UCSD-AML1 (cell line): ENCODE results near the gene SMAP1.

Experiments used
- DNase-seq: peaks from one replicate; lab custom pipeline; 2025; ENCODE audit not compliant: unreplicated experiment; lab: John Stamatoyannopoulos, UW

The SMAP1 gene

DNA sequence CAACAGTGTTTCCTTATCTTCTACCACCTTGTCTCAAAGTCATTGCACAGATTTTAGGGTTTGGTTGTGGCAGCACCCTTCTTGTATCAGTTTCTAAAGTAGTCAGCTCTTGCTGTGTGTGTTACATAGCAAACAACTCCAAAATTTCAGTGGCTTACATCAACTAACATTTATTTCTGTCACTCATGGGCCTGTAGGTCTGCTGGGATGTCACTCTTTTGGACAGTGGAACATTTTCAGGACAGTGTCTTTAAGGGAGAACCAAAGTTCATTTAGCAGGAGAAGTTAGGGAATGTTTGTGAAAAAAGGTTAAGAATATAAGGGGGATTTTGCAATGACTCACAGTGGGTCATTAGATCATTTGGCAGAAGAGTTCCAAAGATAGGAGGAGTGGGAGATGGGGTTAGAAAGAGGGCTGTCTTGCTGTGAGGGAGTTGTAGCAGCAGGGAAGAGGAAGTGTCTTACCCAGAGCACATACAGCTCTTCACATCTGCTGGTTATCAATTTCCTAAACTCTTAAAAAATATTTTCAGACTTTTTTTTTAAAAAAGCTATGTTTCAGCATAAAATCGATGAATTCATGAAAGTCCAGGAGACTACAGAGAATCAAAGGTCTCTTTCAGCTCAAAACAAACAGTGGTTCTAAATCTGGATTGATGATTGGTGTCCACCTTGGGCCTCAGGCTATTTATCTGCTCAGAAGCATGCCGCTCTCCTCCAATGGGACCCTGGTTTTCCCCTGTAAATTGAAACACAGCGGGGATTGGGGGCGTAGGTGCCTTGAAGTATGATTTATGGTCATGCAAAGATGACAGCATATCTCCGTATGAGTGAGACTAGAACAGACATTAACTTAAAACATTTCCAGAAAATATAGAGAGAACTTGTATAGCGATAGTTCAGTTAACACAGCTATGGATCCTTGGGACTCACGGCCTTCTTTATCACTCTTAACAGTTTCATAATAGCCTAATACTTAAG is 171.9 kb downstream of the SMAP1 start:
- DNase-seq = no peak

GRCh38 chr6:70841112-70841511 is 173.4 kb downstream of the SMAP1 start:
- no peak for DNase-seq

- DNase-seq = no peak
These were observed 174.9 kb downstream of the SMAP1 start for GRCh38 chr6:70842541-70842940.

DNA sequence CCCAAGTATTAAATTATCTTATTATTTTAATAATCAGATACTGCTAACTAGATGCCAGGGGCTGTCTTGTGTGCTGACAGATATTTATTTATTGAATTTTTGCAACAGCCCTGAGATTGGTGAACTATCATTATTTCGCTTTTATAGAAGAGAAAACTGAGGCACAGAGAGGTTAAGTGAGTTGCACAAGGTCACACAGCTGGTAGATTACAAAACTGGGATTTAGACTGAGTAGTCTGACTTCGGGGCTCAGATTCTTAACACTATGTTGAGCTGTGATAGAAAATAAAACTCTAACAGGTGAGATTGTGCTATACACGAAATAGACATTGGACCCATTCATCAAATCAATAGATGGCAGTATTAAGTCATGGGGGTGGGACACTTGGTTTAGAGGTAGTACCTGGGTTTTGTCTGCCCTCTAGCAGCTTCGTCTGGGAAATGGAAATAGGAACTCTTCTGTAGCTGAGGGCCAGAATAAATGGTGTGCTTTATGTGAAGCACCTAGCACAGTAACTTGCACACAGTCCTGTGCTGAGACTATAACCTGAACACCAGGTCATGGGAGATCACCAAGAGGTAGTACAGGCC is 175.7 kb downstream of the SMAP1 start:
- no peak for DNase-seq

- no peak for DNase-seq
These were observed 176.6 kb downstream of the SMAP1 start for GRCh38 chr6:70844301-70844700.

- no peak for DNase-seq
These were observed 178.6 kb downstream of the SMAP1 start for GRCh38 chr6:70846207-70846835.

DNA sequence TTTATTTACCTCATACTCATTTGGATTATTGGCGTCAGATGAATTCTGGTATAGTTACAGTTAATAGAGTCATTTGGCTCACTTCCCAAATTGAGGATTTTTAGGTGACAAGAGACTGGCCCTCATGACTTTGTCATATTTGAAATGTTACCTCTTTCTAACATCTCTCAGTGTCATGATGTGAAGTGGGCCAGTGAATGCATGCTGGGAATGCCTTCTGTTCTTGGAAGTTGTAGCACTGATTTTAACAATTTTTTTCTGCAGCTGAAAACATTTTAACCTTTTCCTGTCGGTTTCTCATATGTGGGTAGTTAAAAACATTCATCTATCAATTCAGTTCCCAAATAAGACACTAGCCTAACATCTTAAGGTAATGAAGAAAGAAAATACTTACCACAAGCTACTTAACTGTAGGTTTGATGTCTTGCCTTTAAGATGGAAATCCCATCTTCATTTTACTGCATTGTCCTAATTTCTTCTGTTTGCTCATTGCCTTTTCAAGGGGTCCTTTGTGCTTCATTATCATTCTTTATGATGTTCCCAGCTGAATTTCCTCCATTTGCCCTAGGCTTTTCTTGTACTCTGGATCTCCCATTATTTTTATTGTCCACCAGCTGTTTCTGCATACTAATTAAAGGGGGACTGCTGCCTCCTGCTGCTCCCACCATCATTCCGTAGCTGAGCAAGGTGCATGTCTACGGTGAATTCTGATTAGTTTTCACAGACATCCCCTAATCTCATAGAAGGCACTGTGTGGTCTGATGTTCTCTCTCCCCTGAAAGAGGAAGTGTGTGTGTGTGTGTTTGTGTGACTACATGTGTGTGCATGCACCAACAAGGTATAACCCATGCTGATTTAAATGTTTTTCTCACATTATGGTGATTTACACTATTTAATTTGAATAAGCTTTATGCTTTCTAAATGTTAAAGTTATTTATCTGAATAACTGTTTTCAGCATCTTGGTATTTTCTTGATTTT is 179.7 kb downstream of the SMAP1 start:
- DNase-seq = no peak

GRCh38 chr6:70849348-70850069 is 181.8 kb downstream of the SMAP1 start:
- no peak for DNase-seq

GRCh38 chr6:70852667-70853246 is 185.1 kb downstream of the SMAP1 start:
- no peak for DNase-seq

GRCh38 chr6:70857387-70858077 is 189.8 kb downstream of the SMAP1 start:
- DNase-seq = no peak

DNA sequence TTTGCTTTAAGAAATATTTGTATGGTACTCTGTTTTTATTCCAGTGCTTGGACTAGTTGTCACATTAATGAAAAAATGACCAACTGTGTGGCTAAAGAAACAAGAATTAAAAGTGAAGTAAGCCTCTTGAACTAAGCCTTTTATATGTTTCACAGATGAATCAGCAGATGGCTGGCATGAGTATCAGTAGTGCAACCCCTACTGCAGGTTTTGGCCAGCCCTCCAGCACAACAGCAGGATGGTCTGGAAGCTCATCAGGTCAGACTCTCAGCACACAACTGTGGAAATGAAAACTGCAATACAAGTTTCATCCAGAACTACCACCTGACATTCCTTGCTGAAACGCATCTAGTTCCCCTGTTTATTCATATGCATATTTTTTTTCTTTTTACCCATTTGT is 192.4 kb downstream of the SMAP1 start:
- DNase-seq = no peak

GRCh38 chr6:70860920-70861319 is 193.2 kb downstream of the SMAP1 start:
- no peak for DNase-seq

- DNase-seq = no peak
These were observed 195.7 kb downstream of the SMAP1 start for GRCh38 chr6:70863343-70863742.

DNA sequence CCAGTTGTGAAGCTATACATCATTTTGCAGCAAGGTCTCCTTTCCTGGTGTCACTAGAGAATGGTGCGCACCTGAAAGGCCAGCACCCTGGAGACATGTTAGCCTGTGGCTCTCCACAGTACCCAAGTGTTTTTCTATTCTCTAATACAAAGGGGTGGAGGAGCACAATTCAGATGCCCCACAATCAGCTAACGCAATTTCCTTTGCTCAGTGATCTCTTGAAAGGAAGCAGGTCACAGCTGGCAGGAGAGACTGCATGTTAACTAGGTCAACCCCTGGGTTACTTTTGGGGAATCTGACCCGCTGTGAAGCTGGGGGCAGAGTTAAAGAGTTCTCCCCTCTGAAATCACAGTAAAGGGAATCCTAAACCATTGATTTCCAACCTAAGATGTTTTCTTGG is 196.7 kb downstream of the SMAP1 start:
- peak; percentile 7 for DNase-seq

- no peak for DNase-seq
These were observed 204.8 kb downstream of the SMAP1 start for GRCh38 chr6:70872469-70872868.

DNA sequence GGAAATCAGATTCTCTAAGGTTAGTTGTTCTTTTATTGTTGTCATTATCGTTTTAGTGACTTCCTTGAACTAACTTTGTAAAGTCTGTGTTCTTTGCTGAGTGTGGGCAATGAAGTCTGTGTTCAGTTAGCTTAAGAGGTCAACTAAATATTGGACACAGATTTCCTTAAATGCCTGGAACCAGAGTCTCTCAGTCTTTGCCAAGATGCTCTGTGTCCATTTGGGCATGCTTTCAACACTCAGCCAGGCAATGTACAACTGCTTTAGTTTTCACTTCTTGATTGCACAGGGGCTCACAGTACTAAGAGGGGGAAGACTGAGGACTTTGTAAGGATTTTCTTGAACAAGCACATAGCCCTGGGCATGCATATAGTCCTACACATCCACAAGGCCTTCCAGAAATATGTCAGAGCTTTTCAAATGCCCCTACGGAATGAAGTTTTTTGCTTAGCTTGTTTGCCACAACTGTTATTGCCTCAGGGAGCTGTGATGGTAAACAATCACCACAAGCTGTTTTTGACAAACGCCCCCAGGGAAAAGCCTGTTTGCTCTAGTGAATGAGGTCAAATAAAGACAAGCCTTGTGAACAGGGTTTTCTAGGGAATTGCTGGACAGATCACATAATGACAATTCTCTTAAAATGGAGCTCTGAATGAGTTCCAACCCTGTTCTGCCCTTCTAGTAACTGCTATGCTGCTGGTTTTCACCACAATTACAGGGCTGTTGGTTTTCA is 206.7 kb downstream of the SMAP1 start:
- no peak for DNase-seq

GRCh38 chr6:70879496-70879895 is 211.8 kb downstream of the SMAP1 start:
- DNase-seq = no peak
